ENCODE measurements around the gene L3MBTL3. TPM values are rescaled to one million over a fixed set of nuclear protein-coding genes. Genes with fewer than 3 reads are reported as not detected.
A peak's percentile ranks its signal among the peaks of the same experiment; 100 is the strongest.

L3MBTL3 gene
- total RNA-seq, 2 experiments from 2014 or later, result 13.5 to 14.9 TPM

GRCh38 chr6:130178692-130179091 lies 160.3 kb downstream of the L3MBTL3 start:
- Mint-ChIP-seq H3K9me3 (no peaks in the 10 kb centered on the region), H3K27me3 (no peaks in the 10 kb centered on the region)
- POLR2A ChIA-PET, result interaction anchor here (0.5 kb wide), 1 partner anchor 74 kb away, joined by 3 read pairs; no protein-coding TSS in a partner anchor

GRCh38 chr6:130182466-130182865 lies 164.1 kb downstream of the L3MBTL3 start:
- ATAC-seq, result no peak
- Mint-ChIP-seq H3K27ac (peak overlapping the region; percentile 36), H3K9me3 (no peaks in the 10 kb centered on the region), H3K4me3 (no peak overlapping the region), H3K36me3 (ENCODE audit: low read depth) (peaks cover 12% of the 10 kb centered on the region), H3K4me1 (ENCODE audit: low read depth) (peaks cover 39% of the 10 kb centered on the region), H3K27me3 (no peaks in the 10 kb centered on the region)
- ChIA-PET POLR2A (no interaction called here), CTCF (no interaction called here)
- no peak for TF ChIP-seq CTCF (IDR thresholded peaks at IDR 0.05)
- intact Hi-C loops (cut with micrococcal nuclease), result loop anchor here (5.0 kb wide), 2 partner anchors 35 to 45 kb away; no protein-coding TSS in a partner anchor
- no peak for DNase-seq

More at GRCh38 chr6:130178692-130179091, 160.3 kb downstream of the L3MBTL3 start:
- ATAC-seq (peak; percentile 48), DNase-seq (no peak)
- intact Hi-C loops (cut with micrococcal nuclease), result no loop called here
- TF ChIP-seq CTCF (IDR thresholded peaks at IDR 0.05), result no peak
- H3K27ac Mint-ChIP-seq, result no peak overlapping the region
- peaks cover 14% of the 10 kb centered on the region for H3K36me3 Mint-ChIP-seq (ENCODE audit: low read depth)
- no peak overlapping the region for H3K4me3 Mint-ChIP-seq
- H3K4me1 Mint-ChIP-seq (ENCODE audit: low read depth), result peaks cover 27% of the 10 kb centered on the region
- CTCF ChIA-PET, result no interaction called here

- TF ChIP-seq CTCF (IDR thresholded peaks at IDR 0.05), result no peak
- Mint-ChIP-seq H3K4me1 (ENCODE audit: low read depth) (peaks cover 47% of the 10 kb centered on the region), H3K9me3 (no peaks in the 10 kb centered on the region), H3K27ac (peak overlapping the region; percentile 94), H3K27me3 (no peaks in the 10 kb centered on the region), H3K36me3 (ENCODE audit: low read depth) (peaks cover 12% of the 10 kb centered on the region), H3K4me3 (peak overlapping the region; percentile 67)
- DNase-seq, result peak; percentile 69
- POLR2A ChIA-PET, result interaction anchor here (0.9 kb wide), 1 partner anchor 14 kb away, joined by 4 read pairs; no protein-coding TSS in a partner anchor
- CTCF ChIA-PET, result interaction anchor here (0.7 to 1.3 kb wide), 3 partner anchors 15 to 99 kb away, joined by 3 to 4 read pairs (median 4); partner anchors contain the start of gene SAMD3
- ATAC-seq, result peak; percentile 89
- intact Hi-C loops (cut with micrococcal nuclease), result loop anchor here (5.0 kb wide), 2 partner anchors 34 to 46 kb away; no protein-coding TSS in a partner anchor
Measured at GRCh38 chr6:130183271-130184222, 165.2 kb downstream of the L3MBTL3 start.

GRCh38 chr6:130185658-130186057 lies 167.3 kb downstream of the L3MBTL3 start:
- DNase-seq (no peak), ATAC-seq (no peak)
- ChIA-PET POLR2A (interaction anchor here (0.6 to 1.5 kb wide), 2 partner anchors 19 to 22 kb away, joined by 3 to 4 read pairs; no protein-coding TSS in a partner anchor), CTCF (interaction anchor here (1.2 to 2.1 kb wide), 2 partner anchors 15 to 38 kb away, joined by 3 to 6 read pairs; no protein-coding TSS in a partner anchor)
- no peaks in the 10 kb centered on the region for H3K27me3 Mint-ChIP-seq
- H3K9me3 Mint-ChIP-seq, result no peaks in the 10 kb centered on the region
- intact Hi-C loops (cut with micrococcal nuclease), result no loop called here
- no peak overlapping the region for H3K4me3 Mint-ChIP-seq
- peaks cover 21% of the 10 kb centered on the region for H3K36me3 Mint-ChIP-seq (ENCODE audit: low read depth)
- no peak for TF ChIP-seq CTCF (IDR thresholded peaks at IDR 0.05)
- H3K4me1 Mint-ChIP-seq (ENCODE audit: low read depth), result peaks cover 66% of the 10 kb centered on the region
- H3K27ac Mint-ChIP-seq, result peak overlapping the region; percentile 16
